KG1 (cell line): ENCODE measurements around the gene NARS2.
"Not testable (repeated sequence)": the region's sequence is repeated elsewhere in the genome, so short reads cannot be mapped to it uniquely, and the experiment has no call there.

Experiments used
- DNase-seq: peaks from one replicate; lab custom pipeline; 2025; lab: John Stamatoyannopoulos, UW

Gene NARS2

DNA sequence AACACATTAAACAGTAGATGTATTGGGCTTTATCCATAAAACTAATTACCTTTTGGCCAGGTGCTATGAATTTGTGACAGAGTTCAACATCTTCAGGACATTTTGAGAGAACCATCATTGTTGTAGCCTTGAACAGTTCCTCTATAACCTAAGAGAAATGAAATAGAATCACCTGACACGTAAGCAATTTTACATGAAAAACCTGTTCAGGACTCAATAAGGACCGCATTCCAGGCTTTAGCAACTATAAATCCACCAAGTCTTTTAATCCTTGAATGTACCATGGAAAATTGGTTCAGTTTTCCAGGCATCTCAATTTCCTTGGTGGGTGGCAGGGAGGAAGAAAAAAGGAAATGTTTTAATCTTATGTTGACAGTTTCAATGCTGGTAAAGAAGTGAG lies 96.1 kb downstream of the NARS2 start:
- DNase-seq = no peak

DNA sequence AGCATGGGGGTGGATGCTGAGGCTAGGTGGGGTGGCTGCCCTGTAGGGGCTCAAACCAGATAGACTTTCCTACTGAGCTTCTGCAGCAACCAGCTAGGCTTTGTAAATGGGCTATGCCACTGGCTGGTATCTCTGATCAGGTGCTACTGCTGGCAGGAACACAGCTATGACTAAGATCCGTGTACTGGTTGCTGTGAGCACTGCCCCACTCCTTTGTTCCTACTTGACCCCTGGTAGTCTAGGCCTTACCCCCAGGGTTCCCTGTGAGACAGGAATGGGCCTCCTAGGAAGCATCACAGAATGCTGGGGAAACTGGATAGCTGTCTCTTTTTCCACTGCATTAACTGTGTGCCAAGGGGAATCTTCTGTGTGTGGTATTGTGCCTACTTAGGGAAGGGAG lies 98.6 kb downstream of the NARS2 start:
- DNase-seq = no peak

DNA sequence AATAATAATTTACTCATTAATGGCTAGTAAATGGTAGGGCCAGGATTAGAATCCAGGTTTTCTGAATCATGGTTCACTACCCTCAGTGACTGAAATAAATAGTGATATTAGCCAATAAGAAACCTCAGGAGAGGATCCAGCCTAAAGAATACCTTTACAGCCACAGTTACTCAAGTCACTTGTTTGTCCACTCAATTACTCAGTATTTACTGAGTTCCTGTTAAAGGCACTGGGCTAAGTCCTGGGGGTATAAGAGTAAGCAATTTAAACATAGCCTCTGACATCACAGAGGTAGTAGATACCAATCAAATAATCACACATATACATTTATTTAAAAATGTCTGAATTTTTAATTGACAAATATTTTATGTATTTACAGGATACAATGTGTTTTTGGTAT lies 100.2 kb downstream of the NARS2 start:
- no peak for DNase-seq

DNA sequence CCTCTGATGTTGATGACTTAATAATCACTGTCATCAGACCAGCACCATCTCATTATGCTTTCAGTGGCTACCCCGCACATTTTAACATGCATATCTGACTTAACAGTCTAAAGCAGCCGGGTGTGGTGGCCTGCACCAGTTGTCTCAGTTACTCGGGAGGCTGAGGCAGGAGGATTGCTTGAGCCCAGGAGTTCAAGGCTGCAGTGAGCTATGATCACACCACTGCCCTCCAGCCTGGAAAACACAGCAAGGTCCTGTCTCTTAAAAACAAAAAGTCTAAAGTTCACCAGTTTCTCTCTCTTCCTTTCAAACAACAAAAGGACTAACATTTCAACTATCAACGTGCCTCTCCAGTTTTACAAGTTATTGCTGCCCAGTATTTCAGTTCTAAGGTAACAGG lies 101.8 kb downstream of the NARS2 start:
- no peak for DNase-seq

DNA sequence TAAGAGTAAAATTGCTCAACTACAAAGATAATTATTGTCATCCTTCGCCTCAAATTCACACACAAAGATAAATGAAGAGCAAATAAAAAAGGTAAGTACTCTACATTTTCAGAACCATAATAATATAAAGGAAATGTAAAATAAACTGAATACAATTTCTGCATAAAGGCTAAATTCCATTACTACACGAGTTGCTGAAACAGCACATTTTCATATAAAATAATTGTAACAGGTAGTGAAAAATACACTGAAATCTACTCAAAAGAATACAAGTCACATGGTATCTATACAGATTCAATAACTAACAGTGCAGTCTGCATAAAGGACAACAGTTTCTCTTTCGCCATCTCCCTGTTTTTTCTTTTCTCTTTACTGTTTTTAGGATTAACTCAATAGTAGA lies 102.3 kb downstream of the NARS2 start:
- no peak for DNase-seq

DNA sequence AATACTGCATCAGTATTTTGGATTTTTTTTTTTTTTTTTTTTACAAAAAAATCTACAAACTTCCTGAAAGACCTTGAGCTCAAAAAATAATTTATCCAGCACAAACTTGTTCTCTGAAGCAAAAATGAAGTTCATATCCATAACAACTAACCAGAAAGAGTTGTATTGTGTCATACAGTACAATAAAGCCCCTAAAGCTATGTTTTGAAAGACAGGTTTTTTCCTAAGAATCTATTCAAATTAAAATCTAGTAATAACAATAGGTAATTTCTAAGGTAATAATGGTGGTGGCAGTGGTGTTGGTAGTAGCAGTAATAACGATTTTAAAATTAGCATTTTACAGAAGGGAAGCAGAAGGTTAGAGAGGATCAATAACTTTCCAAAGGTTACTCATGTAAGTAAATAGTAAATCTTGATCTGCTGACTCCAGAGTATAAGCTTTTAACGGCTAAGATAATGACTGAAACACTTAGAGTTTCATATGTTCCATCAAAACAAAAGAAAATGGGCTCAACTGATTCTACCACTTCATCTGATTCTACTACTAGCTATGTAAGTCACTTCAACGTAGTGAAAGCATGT lies 103.7 kb downstream of the NARS2 start:
- DNase-seq = no peak

DNA sequence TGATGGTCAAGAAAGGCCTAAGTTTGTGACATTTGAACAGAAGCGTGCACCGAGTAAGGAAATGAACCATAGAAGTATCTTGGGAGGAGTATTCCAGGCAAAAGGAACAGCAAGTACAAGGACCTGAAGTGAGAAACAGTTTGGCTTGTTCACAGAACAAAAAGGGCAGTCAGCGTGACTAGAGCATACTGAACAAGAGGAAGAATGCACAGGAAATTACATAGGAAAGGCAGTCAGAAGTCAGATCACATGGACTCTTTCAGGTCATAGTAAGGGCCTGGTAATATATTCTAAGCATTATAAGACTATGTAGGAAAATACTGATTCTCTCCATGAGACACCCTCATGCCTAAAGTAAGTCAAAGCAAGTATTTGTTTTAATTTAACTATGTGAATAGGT lies 104.8 kb downstream of the NARS2 start:
- DNase-seq = no peak

DNA sequence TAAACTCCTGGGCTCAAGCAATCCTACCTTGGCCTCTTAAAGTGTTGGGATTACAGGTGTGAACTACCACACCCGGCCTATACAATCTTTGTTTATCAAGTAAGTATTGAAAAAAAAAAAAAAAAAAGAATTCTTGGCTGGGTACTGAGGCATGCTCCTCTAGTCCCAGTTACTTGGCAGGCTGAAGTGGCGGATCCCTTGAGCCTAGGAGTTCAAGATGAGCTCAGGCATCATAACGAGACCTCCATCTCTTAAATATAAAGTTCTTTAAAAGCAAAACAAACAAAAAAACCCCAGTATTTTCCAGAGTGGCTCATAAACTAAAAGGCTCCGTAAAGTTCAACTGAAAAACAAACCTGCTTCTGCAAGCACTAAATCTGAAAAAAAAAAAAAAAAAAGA lies 106.7 kb downstream of the NARS2 start:
- no peak for DNase-seq

DNA sequence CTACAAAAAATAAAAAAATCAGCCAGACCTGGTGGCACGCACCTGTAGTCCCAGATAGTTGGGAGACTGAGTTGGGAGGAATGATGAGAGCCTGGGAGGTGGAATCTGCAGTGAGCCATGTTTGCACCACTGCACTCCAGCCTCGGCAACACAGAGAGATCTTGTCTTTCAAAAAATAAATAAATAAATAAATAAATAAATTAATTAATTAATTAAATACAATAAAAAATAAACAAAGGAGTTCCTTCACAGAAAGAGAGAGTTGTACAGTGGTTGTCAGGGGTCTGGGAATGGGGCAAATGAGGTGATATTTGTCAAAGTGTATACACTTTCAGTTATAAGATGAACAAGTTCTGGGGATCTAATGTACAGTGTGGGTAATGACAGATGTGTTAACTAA lies 107.3 kb downstream of the NARS2 start:
- no peak for DNase-seq

DNA sequence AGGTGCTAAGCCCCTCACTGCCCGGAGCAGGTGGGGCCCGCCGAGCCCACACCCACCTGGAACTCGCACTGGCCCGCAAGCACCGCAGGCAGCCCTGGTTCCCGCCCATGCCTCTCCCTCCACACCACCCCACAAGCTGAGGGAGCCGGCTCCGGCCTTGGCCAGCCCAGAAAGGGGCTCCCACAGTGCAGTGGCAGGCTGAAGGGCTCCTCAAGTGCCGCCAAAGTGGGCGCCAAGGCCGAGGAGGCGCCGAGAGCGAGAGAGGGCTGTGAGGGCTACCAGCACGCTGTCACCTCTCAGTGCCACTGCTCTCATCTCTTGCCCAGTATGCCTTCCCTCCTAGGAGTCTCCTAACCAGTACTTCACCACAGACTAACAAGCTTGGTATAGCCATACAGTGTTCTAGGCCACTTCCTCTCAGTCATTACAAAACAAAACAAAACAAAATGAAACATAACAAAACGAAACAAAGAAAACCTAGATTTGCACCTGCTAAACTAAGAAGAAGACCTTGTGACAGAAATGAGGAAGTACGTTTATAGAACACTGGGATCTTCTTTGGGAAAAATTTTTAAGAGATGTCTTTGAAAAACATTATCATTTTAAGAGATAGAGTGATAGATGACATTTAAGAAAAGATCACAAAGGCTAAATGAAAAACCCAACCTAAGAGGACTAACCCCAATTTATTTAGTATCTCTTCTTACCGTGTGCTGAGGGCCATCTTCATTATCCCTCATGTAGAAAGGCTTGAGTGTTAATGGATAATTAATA lies 109.3 kb downstream of the NARS2 start:
- DNase-seq = no peak

DNA sequence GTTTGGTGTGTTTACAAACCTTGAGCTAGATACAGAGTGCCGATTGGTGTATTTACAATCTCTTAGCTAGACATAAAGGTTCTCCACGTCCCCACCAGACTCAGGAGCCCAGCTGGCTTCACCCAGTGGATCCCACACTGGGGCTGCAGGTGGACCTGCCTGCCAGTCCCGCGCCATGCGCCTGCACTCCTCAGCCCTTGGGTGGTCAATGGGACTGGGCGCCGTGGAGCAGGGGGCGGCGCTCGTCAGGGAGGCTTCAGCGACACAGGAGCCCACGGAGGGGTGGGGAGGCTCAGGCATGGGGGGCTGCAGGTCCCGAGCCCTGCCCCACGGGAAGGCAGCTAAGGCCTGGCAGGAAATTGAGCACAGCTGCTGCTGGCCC lies 109.9 kb downstream of the NARS2 start:
- DNase-seq = not testable (repeated sequence)

DNA sequence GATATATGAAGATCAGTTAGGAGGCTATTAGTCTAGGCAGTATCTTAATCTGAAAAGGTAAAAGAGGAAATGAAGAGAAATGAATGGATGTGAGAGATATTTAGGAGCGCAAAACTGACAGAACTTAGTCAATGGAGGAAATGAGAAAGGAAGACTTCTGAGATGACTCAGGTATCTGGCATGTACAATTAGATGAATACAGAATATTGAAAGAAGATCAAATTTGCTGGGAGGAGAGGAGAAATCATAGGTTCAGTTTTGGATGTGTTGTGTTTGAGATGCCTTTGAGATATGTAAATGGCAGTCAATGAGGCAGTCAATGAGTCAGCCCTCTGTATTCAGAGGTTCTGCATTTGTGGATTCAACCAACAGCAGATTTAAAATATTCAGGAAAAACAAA lies 114.2 kb downstream of the NARS2 start:
- no peak for DNase-seq

DNA sequence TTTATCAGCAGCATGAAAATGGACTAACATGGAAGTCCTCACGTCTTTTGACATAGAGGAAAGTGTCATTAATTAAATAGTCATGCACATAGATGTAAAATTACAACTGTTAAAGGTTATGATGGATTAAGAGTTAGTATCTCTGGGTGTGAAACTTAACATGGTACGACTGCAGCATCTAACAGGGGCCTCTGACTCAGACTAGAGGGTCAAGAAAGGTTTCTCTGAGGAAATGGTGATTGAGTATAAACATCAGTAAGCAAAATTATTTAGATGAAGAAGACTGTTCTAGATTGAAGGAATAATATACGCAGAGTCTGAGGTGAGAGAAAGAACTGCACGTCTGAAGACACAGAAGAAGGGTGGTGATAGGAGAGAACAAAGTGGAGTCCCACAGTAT lies 114.9 kb downstream of the NARS2 start:
- no peak for DNase-seq

DNA sequence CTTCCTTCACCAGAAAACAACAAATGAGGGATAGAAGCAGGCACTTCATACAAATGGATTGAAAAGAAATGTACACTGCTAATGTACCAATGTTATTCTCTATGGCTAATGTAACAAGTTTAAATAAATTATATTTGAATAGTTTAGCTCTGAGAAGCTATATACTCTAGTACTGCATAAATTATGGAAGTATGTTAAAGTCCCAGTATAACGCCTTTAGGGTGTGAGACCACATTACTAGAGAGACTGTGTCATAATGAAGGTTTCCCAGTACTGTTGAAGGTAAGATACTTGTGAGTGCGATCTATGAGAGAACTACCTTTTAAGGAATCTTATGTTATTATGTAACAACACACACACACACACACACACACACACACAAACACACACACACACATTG lies 117.2 kb downstream of the NARS2 start:
- DNase-seq = no peak

DNA sequence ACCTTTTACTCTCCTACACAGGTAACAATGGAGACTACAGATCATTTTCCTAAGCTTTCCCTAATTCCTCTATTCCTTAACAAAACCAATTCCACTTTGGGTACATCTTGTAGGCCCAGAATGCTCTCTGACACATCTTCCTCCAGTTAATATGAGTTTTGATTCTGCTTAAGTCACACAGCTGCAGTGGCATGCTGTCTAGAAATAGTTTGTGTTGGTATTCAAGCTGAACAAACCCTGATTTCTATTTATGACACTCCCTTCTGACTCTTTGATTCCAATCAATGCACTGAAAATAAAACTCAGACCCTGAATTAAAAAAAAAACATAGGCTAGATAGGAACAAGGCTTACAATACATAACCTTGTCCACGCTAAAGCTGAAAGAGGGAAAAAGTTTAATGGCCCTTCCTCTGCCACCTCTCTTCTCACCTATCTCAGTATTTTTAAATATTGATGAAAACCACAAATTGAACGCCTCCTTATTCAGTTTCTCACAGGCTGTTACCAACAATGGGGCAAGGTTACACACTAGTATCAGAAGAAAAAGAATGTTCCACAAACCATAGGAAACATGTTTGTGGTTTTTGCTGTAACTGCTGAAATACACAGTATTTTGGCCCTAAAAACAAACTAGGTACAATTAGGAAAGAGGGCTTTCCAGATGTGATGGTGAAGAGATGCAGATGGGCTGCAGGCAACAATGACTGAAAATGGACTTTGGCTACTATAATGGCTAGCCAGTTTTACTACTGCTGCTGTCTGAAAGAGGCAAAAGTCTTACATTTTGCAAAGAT lies 121.3 kb downstream of the NARS2 start:
- DNase-seq = no peak

DNA sequence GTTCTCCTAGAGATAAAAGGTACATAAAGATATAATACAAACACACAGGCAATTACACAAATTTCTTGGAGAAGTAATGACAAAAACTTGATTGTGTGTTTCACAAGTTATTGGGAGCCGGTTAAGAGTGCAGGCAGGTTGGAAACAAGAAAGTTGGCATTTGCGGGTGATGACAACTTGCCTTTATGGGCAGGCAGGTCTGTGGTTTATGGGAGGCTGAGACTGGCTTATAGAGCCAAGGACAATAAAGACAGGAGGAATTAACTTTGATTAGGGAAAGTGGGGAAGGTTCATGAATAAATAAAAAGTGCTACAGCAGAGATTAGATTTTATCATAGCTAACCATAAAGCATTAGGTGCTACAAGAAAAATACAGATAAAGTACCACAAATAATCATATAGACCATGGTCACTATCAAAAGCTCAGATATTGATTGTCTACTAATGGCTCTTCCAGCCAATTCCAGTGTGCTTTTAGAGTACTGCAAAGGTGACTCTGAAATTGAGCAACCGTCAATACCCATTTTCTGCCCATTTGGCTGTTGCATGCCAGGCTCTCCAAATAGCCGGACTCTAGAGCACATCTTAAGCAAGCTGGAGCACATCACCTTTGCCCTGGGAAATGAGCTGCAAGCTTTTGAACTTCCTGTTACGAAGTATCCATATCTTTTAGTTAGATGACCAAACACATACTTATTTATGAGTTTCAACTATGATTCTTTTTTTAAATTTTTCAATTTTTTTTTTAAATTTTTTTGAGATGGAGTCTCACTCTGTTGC lies 123.1 kb downstream of the NARS2 start:
- no peak for DNase-seq

DNA sequence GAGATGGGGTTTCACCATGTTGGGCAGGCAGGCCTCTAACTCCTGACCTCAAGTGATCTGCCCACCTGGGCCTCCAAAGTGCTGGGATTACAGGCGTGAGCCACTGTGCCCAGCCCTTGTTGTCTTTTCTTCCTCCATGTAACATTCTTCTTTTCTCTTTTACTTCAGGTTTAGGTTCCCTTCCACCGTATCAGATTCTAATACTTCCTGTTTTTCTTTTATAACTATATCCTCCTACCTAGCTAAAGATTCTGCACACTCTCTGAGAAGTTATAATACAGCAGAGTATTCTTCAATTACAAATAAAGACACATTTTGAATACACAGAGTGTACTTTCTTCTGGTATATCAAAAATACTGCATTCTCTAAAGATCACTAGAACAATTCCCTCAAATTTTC lies 123.8 kb downstream of the NARS2 start:
- no peak for DNase-seq

DNA sequence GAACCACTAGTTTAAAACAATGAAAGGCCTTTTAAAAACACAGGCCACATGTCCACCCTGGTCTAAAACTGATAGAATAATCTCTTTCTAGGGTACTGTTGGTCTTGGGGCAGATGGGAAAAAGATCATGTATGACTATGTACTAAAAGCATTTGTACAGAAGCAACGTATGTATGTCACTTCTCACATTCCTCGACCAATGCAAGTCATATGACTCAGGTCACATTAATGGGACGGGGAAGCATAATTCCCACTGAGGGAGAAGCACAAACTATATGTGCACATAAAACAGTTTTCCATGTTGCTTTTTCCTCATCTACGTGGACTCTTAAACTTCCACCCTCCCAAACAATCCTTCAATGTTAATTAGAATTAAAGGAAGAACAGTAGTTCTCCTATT lies 124.8 kb downstream of the NARS2 start:
- DNase-seq = no peak

DNA sequence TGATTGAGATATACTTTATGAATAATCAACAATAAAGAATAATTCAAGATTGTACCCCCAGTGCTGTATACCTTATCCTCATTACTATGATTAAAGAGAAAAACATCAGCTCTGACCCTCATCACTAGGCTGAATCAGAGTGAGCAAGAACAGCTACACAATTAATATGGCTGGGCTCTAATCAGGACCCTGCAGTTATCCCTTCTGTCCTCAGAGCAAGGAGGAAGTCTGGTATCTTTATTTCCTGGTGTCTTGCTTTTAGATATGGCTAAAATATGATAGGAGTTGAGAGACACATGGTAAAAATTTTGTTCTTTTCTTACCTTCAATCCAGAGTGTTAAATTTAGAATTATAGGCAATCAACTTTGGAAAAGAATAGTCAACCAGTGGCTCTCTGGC lies 128.5 kb downstream of the NARS2 start:
- DNase-seq = no peak

DNA sequence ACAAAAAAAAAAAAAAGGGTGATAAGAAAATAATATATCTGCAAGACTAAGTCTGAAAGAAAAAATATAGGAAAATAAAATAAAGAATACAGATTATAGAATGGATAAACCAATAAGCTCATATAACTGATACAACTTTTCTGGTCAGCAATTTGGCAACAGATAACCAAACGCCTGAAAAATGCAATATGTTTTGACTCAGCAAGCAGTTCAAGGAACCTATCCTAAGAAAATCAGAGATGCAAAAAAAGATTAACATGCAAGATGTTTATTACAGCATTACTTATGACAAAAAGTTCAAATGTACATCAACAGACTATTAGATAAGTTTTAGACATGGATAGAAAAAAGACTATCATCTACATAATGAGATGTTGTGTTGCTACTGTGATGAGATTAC lies 129.9 kb downstream of the NARS2 start:
- no peak for DNase-seq

DNA sequence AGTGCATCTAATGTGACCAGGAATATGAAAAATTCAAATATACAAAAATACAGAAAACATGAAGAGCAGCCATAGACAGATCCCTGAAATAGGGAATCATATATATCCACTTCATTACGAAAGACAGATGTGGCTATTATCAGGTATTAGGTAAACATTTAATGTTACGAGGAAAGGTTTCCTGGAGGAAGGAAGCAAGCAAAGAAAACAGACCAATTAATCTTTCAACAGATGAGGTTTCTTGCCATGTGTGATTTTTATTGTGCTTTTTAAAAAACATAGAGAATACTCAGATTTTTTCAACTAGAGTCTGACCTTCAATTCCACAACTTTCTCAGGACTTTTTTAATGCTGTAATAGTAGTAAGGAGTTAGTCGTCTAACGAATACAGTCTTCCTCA lies 132.7 kb downstream of the NARS2 start:
- DNase-seq = no peak

DNA sequence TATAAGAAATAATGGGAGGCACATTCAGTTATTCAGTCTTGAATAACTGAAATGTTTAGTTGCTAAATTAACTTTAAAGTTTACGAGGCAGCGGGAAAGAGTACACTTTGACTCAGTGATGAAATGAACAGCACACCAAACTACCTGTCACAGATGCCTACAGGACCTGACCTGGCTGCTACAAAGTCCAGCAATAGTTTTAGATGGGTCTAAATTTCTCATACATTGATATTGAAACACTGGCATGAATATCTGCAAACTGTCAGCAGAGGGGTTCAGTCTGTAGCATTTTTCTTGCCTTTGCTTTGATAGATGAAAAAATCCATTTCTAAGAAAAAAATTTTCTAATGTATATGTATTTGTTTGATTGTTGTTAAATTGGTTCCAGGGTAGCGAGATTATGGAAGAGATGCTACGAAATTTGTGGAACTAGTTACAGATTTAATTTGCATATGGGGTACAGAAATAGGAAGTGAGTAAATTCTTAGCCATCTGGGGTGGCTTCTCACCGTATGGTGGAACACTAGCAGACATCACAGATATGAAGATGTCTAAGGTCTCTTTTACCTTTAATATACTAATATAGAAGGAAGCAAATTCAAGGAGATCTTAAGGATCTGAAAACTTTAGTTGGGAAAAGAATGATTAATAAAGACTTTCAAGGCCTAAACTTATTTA lies 136.2 kb downstream of the NARS2 start:
- no peak for DNase-seq
